Karpas-422 (cell line): ENCODE measurements around the gene PSAPL1. TPM values are rescaled to one million over a fixed set of nuclear protein-coding genes. Genes with fewer than 3 reads are reported as not detected.

Experiments
- DNase-seq: peaks from one replicate; pipeline ENCODE4 v3.0.0-alpha.2; 2015
- H2AFZ ChIP-seq: fragments of 200-600 bp; sonication (generic); 2 replicates; pipeline ENCODE4 v1.6.1; 2014; ENCODE audit warnings: antibody characterized with exemption, low read length, mixed read lengths
- H3K27ac ChIP-seq: fragments of 200-600 bp; sonication (generic); 2 replicates; pipeline ENCODE4 v1.5.1; 2014; ENCODE audit warnings: mild to moderate bottlenecking, low read length, moderate library complexity
- H3K27me3 ChIP-seq: fragments of 200-600 bp; sonication (generic); 2 replicates; pipeline ENCODE4 v1.6.1; 2014; ENCODE audit warnings: low read length, mixed read lengths
- H3K36me3 ChIP-seq: fragments of 200-600 bp; sonication (generic); 2 replicates; pipeline ENCODE4 v1.6.1; 2014; ENCODE audit warnings: low read length, mixed read lengths; ENCODE audit not compliant: insufficient read depth
- H3K4me1 ChIP-seq: fragments of 200-600 bp; sonication (generic); 2 replicates; pipeline ENCODE4 v1.6.1; 2014; ENCODE audit warnings: mild to moderate bottlenecking, low read length, mixed read lengths
- H3K4me2 ChIP-seq: fragments of 200-600 bp; sonication (generic); 2 replicates; pipeline ENCODE4 v1.6.1; 2014; ENCODE audit warnings: low read length, low read depth, mild to moderate bottlenecking; ENCODE audit not compliant: poor library complexity, severe bottlenecking
- H3K4me3 ChIP-seq: fragments of 200-600 bp; sonication (generic); 2 replicates; pipeline ENCODE4 v1.5.1; 2014; ENCODE audit warnings: mild to moderate bottlenecking, antibody characterized with exemption, low read length, mixed read lengths
- H3K79me2 ChIP-seq: fragments of 200-600 bp; sonication (generic); 2 replicates; pipeline ENCODE4 v1.6.1; 2014; ENCODE audit warnings: mild to moderate bottlenecking, low read length, mixed read lengths
- H3K9ac ChIP-seq: fragments of 200-600 bp; sonication (generic); 2 replicates; pipeline ENCODE4 v1.6.0; 2014; ENCODE audit warnings: low read length
- H3K9me2 ChIP-seq: fragments of 200-600 bp; sonication (generic), shearing (Covaris generic); replicated peaks from 2 replicates; pipeline ENCODE4 v1.6.0; 2014; ENCODE audit warnings: mild to moderate bottlenecking, low read length, moderate library complexity; ENCODE audit not compliant: insufficient read depth
- H3K9me3 ChIP-seq: fragments of 300-700, 200-600 bp; sonication (generic); 2 replicates; pipeline ENCODE4 v1.6.1; 2014; ENCODE audit warnings: low read length, mixed read lengths
- H4K20me1 ChIP-seq: fragments of 200-600 bp; sonication (generic); 2 replicates; pipeline ENCODE4 v1.6.1; 2014; ENCODE audit warnings: mild to moderate bottlenecking, antibody characterized with exemption, low read length, low read depth; ENCODE audit not compliant: insufficient read depth
- total RNA-seq: library from RNA; depleted of rRNA; stranded (reverse); fragments of >200 nt; shearing (Covaris generic); gene quantifications from 2 replicates; pipeline ENCODE4 v1.2.3, GENCODE V29; 2014; ENCODE audit warnings: low replicate concordance; rRNA removed

PSAPL1 gene, protein sequence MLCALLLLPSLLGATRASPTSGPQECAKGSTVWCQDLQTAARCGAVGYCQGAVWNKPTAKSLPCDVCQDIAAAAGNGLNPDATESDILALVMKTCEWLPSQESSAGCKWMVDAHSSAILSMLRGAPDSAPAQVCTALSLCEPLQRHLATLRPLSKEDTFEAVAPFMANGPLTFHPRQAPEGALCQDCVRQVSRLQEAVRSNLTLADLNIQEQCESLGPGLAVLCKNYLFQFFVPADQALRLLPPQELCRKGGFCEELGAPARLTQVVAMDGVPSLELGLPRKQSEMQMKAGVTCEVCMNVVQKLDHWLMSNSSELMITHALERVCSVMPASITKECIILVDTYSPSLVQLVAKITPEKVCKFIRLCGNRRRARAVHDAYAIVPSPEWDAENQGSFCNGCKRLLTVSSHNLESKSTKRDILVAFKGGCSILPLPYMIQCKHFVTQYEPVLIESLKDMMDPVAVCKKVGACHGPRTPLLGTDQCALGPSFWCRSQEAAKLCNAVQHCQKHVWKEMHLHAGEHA
- not detected in 2 replicates for total RNA-seq

GRCh38 chr4:7434766-7435150 is at the start of gene PSAPL1:
Gene PSAPL1, minus strand, starts transcription at chr4:7434930. Its CDS starts 51 bp downstream, at chr4:7434879.
- Histone ChIP-seq H3K27me3 (no peaks in the 10 kb centered on the region), H3K4me1 (no peaks in the 10 kb centered on the region), H3K36me3 (no peaks in the 10 kb centered on the region), H3K4me2 (no peak within 1 kb of the TSS), H3K4me3 (no peak within 1 kb of the TSS), H3K79me2 (no peaks in the 10 kb centered on the region), H3K9me2 (no peaks in the 10 kb centered on the region), H2AFZ (no peak within 1 kb of the TSS), H3K27ac (no peak within 1 kb of the TSS), H4K20me1 (no peaks in the 10 kb centered on the region), H3K9ac (no peak within 1 kb of the TSS), H3K9me3 (no peaks in the 10 kb centered on the region)
- DNase-seq, result no peak

- H3K9ac ChIP-seq, result no peak overlapping the region
- no peak overlapping the region for H3K27ac ChIP-seq
- H4K20me1 ChIP-seq, result no peaks in the 10 kb centered on the region
- no peaks in the 10 kb centered on the region for H3K9me3 ChIP-seq
- H3K79me2 ChIP-seq, result no peaks in the 10 kb centered on the region
- no peaks in the 10 kb centered on the region for H3K4me1 ChIP-seq
- no peak for DNase-seq
- no peaks in the 10 kb centered on the region for H3K27me3 ChIP-seq
- no peaks in the 10 kb centered on the region for H3K9me2 ChIP-seq
- H3K4me2 ChIP-seq, result no peak overlapping the region
- H3K36me3 ChIP-seq, result no peaks in the 10 kb centered on the region
- H2AFZ ChIP-seq, result no peak overlapping the region
- H3K4me3 ChIP-seq, result no peak overlapping the region
These were observed 46.5 kb upstream of the PSAPL1 start for GRCh38 chr4:7481227-7481626.

GRCh38 chr4:7480423-7480822 is 45.7 kb upstream of the PSAPL1 start:
- no peak overlapping the region for H3K4me3 ChIP-seq
- no peak overlapping the region for H3K9ac ChIP-seq
- no peaks in the 10 kb centered on the region for H3K36me3 ChIP-seq
- H3K4me2 ChIP-seq, result no peak overlapping the region
- no peak for DNase-seq
- no peaks in the 10 kb centered on the region for H3K4me1 ChIP-seq
- no peak overlapping the region for H3K27ac ChIP-seq
- H3K9me3 ChIP-seq, result no peaks in the 10 kb centered on the region
- H3K27me3 ChIP-seq, result no peaks in the 10 kb centered on the region
- H3K79me2 ChIP-seq, result no peaks in the 10 kb centered on the region
- H2AFZ ChIP-seq, result no peak overlapping the region
- H3K9me2 ChIP-seq, result no peaks in the 10 kb centered on the region
- H4K20me1 ChIP-seq, result no peaks in the 10 kb centered on the region

- Histone ChIP-seq H3K4me3 (no peak overlapping the region), H4K20me1 (no peaks in the 10 kb centered on the region), H3K9me2 (no peaks in the 10 kb centered on the region), H3K4me1 (no peaks in the 10 kb centered on the region), H3K9me3 (no peaks in the 10 kb centered on the region), H3K27me3 (no peaks in the 10 kb centered on the region), H3K4me2 (no peak overlapping the region), H3K27ac (no peak overlapping the region), H3K36me3 (no peaks in the 10 kb centered on the region), H3K79me2 (no peaks in the 10 kb centered on the region), H2AFZ (no peak overlapping the region), H3K9ac (no peak overlapping the region)
- DNase-seq, result no peak
These were observed 43.9 kb upstream of the PSAPL1 start for GRCh38 chr4:7478665-7479064.

GRCh38 chr4:7477695-7478094 is 43.0 kb upstream of the PSAPL1 start:
- no peaks in the 10 kb centered on the region for H3K9me2 ChIP-seq
- H3K4me1 ChIP-seq, result no peaks in the 10 kb centered on the region
- no peak overlapping the region for H3K4me3 ChIP-seq
- no peak overlapping the region for H3K27ac ChIP-seq
- no peak for DNase-seq
- H2AFZ ChIP-seq, result no peak overlapping the region
- H4K20me1 ChIP-seq, result no peaks in the 10 kb centered on the region
- no peak overlapping the region for H3K9ac ChIP-seq
- H3K4me2 ChIP-seq, result no peak overlapping the region
- H3K27me3 ChIP-seq, result no peaks in the 10 kb centered on the region
- H3K79me2 ChIP-seq, result no peaks in the 10 kb centered on the region
- H3K9me3 ChIP-seq, result no peaks in the 10 kb centered on the region
- H3K36me3 ChIP-seq, result no peaks in the 10 kb centered on the region

GRCh38 chr4:7476820-7477219 is 42.1 kb upstream of the PSAPL1 start:
- H3K4me3 ChIP-seq, result no peak overlapping the region
- no peaks in the 10 kb centered on the region for H4K20me1 ChIP-seq
- no peaks in the 10 kb centered on the region for H3K9me2 ChIP-seq
- no peak overlapping the region for H3K4me2 ChIP-seq
- no peak for DNase-seq
- H3K9me3 ChIP-seq, result no peaks in the 10 kb centered on the region
- H3K36me3 ChIP-seq, result no peaks in the 10 kb centered on the region
- no peaks in the 10 kb centered on the region for H3K27me3 ChIP-seq
- no peaks in the 10 kb centered on the region for H3K79me2 ChIP-seq
- H3K9ac ChIP-seq, result no peak overlapping the region
- no peak overlapping the region for H2AFZ ChIP-seq
- H3K27ac ChIP-seq, result no peak overlapping the region
- H3K4me1 ChIP-seq, result no peaks in the 10 kb centered on the region

- Histone ChIP-seq H3K4me2 (no peak overlapping the region), H3K27ac (no peak overlapping the region), H3K27me3 (no peaks in the 10 kb centered on the region), H2AFZ (no peak overlapping the region), H3K9ac (no peak overlapping the region), H4K20me1 (no peaks in the 10 kb centered on the region), H3K4me3 (no peak overlapping the region), H3K4me1 (no peaks in the 10 kb centered on the region), H3K9me3 (no peaks in the 10 kb centered on the region), H3K9me2 (no peaks in the 10 kb centered on the region), H3K79me2 (no peaks in the 10 kb centered on the region), H3K36me3 (no peaks in the 10 kb centered on the region)
- no peak for DNase-seq
These were observed 40.5 kb upstream of the PSAPL1 start for GRCh38 chr4:7475207-7475606.

GRCh38 chr4:7474320-7474719 is 39.6 kb upstream of the PSAPL1 start:
- no peaks in the 10 kb centered on the region for H4K20me1 ChIP-seq
- DNase-seq, result no peak
- no peaks in the 10 kb centered on the region for H3K4me1 ChIP-seq
- H3K9me3 ChIP-seq, result no peaks in the 10 kb centered on the region
- H3K9me2 ChIP-seq, result no peaks in the 10 kb centered on the region
- H3K27ac ChIP-seq, result no peak overlapping the region
- no peaks in the 10 kb centered on the region for H3K27me3 ChIP-seq
- H3K4me2 ChIP-seq, result no peak overlapping the region
- no peaks in the 10 kb centered on the region for H3K36me3 ChIP-seq
- no peak overlapping the region for H2AFZ ChIP-seq
- H3K79me2 ChIP-seq, result no peaks in the 10 kb centered on the region
- no peak overlapping the region for H3K4me3 ChIP-seq
- H3K9ac ChIP-seq, result no peak overlapping the region
